GM19238 (cell line): ENCODE results near the gene OR10G2.

ENCODE experiments used
- DNase-seq: peaks from one replicate; pipeline ENCODE4 v3.0.0; 2011; ENCODE audit warnings: low spot score; ENCODE audit not compliant: insufficient read length

The OR10G2 gene

DNA sequence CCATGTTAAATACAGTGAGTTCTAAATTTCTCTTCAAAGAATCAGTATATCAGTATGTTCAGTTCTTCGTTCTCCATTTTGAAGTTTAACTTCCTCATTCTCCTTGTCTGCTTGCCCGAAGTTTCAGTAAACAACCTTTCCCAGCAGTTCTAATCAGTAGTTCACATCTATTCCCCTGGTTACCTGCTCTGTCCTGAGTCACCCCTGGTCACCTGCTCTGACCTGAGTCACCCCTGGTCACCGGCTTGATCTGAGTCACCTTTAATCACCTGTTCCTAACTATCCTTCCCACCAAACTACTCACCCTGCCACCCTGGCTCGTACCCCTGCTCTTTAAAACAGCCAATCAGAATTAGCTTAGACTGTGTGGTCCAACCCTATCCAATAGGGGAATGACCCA lies 45.4 kb downstream of the OR10G2 start:
- DNase-seq, result no peak
